ENCODE results near the gene TMEM39B.
A peak's percentile ranks its signal among the peaks of the same experiment; 100 is the strongest.
"Not testable (repeated sequence)": the region's sequence is repeated elsewhere in the genome, so short reads cannot be mapped to it uniquely, and the experiment has no call there.

The TMEM39B gene

DNA sequence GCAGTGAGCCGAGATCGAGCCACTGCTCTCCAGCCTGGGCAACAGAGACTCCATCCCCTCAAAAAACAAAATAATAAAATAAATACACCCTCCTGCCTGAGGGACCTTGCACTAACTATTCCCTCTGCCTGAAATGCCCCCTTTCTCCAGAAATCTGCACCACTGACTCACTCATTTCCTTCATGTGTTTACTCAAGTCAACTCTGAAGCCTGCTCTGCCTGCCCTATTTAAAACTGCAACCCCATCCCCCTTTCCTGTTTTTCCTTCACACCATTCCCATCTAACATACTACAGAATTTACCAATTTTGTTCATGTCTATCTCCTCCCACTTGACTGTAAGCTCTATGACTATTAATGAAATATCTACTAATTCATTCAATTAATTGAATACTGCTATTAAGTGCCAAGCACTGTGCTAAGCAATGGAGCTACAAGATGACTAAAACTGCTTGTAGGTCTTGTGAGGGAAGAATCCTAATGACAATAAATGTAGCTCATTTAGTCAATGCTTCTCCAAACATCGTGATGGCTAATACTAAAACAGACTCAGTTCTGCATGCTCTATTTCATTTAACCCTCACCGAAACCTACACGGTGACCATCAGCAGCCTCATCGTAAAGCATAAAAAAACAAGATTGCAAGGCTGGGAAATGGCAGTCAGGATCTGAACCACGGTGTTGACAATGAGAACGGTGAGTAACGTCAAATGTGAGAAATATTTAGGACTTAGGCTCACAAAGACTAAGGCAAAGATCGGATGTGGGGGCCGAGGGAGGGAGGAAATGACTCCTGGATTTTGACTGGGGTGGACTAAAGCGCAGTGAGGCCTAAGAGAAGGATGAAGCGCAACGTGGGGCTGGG is 749 bp upstream of the TMEM39B start:
- DNase-seq = peak; percentile 61

DNA sequence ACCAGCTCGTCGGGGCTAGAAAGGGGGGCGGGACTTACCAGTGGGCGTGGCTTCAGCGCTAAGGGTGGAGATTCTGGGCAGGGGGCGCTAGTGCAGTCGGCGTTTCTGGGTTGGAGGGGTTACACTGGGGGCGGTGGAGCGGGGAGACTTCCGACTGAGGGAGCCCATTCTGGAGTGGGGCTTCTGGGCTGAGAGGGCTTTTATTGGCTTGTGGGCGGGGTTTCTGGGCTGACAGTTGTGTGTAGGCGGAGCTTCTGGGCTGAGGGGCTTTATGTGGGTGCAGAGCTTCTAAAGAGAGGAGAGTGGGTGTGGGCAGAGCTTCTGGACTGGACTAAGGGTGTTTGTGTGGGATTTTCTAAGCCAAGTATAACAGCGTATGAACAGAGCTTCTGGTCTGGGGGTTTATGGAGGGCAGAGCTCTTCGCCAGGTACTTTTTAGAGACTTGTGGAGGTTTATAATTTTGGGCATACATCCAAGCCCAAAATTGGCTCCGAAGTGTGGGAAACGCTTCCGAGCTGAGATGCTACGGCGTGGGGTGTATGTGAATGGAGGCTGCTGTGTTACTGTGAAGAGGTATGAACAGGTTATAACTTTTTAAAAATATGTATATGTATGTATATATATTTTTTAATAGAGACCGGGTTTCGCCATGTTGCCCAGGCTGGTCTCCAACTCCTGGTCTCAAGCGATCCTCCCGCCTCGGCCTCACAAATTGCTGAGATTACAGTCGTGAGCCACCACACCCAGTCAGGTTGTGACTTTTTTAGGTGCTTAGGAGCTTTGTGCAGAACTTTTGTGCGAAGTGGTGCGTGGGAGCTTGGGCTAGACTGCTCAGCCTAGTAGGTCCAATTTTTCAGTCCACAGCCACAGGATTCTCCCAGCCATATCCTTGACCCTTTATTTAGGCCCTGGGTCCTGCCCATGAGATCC is 825 bp downstream of the TMEM39B start:
- no peak for DNase-seq

DNA sequence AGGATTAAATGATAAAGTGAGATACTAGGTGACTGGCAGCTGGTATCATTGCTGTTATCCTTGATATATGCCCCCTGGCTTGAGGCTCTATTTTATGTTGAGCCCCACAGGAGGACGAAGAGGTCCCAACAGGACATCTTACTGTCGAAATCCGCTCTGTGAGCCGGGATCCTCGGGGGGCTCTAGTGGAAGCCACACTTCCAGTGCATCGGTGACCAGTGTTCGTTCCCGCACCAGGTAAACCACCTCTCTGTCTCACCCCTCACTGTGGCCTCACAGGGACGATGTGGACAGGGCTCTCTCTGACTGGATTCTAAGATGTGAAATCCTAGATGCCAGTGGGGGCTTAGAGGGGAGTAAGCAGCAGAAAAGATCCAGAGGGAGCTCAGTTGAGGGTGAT is 2.1 kb downstream of the TMEM39B start:
- DNase-seq = no peak

DNA sequence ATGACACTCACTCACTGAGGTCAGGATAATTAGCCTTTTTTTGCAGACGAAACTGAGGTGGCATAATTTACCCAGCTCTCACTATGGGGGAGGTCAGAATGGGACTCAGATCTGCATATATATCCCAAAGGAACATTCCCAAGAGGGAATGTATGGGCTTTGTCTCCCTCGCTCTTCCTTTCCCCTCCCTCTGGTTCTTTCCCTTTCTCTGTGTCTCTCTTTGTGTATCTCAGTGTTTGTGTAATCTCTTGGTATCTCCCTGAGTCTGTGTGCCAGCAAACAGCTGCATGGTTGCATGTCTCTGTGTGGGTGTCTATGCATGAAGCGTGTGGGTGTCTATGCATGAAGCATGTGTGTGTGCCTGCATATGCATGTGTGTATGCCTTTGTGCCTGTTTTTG is 4.7 kb downstream of the TMEM39B start:
- no peak for DNase-seq

DNA sequence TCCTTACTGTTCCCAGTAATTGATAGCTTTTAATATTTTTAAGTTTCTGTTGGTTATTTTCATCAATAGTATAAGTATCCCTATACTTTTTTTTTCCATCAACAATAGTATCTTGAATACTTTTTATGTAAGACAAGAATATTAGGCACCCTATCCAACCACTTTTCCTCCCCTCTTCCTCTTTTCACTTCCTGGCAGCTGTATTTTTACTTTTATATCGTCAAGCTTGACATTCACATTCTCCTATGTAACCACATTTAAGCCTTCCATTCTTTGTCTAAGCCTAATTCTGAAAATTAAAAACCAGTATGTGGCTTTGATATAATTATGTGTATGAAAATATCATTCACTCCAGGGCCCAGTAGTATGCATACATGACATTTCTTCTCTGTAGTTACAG is 9.3 kb downstream of the TMEM39B start:
- DNase-seq = no peak

DNA sequence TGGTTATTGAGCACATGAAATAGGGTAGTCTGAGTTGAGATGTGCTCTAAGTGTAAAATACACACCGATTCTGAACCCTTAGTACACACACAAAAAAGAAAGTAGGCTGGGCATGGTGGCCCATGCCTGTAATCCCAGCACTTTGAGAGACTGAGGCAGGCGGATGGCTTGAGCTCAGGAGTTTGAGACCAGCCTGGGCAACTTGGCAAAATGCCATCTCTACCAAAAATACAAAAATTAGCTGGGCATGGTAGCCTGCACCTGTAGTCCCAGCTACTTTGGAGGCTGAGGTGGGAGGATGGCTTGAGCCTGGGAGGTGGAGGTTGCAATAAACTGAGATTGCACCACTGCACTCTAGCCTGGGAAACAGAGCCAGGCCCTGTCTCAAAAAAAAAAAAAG is 13.6 kb downstream of the TMEM39B start:
- not testable (repeated sequence) for DNase-seq

DNA sequence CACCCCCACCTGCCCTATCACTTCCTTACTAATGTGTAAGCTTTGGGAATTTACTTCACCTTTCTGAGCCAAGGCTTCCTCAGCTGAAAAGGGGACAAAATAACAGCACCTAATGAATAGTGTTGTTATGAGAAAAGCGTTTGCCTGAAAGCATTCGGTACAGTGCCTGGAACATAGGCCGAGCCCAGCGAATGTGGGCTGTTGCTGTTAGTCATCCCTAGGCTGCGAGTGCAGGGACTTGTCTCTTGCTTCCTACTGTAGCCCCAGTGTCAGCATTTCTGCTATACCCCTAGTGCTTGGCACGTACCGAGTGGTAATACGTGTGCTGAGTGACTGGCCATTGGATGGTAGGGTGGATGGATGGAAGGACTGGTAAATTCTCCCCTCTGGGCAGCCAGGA is 18.4 kb downstream of the TMEM39B start:
- DNase-seq = no peak

DNA sequence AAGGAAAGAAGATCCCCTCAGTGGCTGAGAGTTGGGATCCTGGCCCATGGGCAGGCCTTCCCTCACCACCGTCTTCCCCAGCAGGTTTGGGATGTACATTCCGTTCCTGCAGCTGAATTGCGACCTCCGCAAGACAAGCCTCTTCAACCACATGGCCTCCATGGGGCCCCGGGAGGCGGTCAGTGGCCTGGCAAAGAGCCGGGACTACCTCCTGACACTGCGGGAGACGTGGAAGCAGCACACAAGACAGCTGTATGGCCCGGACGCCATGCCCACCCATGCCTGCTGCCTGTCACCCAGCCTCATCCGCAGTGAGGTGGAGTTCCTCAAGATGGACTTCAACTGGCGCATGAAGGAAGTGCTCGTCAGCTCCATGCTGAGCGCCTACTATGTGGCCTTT is 18.9 kb downstream of the TMEM39B start:
- no peak for DNase-seq

DNA sequence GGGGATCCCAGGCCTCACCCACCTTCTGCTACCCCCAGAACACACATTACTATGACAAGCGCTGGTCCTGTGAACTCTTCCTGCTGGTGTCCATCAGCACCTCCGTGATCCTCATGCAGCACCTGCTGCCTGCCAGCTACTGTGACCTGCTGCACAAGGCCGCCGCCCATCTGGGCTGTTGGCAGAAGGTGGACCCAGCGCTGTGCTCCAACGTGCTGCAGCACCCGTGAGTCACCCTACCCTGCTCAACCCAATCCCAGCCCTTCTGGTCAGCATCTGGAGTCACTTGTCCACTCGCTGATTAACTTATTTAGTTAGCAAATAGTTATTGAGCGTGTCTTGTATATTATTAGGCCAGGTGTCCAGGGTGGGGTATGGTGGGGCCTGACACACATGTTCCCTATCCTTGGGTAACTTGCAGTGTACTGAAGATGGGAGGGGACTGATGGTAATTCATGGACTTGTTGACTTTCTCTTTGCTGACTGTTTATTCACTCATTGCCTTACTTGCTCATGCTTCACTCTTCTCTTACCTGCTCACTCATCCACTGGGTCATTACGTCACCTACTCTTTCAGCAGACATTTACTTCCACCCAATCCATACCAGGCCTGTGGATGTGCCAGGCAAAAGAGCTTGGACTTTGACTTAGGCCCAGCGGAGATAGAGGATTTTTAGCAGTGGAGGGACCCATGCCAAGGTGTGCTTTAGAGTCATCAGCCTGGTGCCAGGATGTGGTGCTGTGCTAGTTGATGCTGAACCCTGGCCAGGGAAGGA is 22.2 kb downstream of the TMEM39B start:
- no peak for DNase-seq

DNA sequence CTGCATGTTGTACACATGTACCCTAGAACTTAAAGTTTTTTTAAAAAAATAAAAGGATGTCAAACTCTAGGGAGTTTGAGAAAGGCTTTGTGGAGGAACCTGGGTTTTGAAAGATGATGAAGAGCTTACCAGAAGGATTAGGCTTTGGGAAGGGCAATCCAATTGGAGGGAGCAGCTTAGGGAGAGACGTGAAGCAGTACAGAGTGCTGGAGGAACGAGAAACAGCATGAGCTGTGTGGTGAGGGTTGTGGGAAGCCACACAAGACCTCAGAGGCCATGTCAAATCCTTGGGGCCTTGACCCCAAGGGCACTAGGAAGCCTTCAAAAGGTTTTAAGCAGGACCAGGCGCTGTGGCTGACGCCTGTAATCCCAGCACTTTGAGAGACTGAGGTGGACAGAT is 26.7 kb downstream of the TMEM39B start:
- DNase-seq = no peak

DNA sequence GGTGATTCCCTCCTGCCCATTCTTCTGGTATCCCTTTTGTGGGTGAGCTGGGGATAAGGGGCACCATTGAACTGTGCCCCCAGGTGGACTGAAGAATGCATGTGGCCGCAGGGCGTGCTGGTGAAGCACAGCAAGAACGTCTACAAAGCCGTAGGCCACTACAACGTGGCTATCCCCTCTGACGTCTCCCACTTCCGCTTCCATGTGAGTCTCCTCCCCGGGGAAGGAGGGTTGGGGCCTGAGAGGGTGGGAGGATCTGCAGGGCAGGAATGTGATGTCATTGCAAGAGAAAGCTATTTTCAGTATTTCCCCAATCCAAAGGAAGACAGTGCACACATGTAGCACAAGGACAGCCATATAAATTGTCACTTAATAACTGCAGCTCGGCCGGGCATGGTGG is 27.6 kb downstream of the TMEM39B start:
- DNase-seq = no peak

DNA sequence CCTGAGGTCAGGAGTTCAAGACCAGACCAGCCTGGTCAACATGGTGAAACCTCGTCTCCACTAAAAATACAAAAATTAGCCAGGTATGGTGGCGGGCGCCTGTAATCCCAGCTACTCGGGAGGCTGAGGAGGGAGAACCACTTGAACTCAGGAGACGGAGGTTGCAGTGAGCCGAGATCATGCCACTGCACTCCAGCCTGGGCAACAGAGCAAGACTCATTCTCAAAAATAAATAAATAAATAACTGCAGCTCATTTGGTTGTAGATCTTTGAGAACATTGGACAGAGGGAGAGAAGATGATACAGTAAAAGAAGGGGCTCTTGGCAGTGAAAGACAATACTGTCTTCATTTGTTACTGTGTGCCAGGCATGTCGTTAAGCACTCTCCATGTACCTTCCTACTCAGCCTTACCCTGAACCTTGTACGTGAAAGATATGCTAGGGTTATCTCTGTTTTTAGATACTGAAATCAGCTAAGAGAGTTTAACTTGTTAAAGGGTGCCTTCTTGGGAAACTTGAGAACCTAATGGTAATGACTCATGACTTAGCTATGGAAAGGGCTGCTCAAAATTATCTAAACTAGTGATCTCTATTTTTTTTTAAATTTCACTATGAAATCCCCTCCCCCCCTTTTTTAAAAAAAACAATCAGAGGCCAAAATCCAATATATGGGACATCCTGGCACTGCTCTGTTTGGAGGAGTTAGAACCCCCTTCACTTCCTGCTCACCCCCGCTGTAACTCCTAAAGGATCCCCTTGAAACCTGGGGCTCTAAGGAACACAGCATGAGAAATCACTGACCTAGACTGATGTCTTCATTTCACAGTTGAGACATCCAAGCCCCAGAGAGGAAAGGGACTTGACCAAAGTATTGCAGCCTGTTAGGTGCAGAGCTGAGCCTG is 28.3 kb downstream of the TMEM39B start:
- DNase-seq = peak; percentile 82

DNA sequence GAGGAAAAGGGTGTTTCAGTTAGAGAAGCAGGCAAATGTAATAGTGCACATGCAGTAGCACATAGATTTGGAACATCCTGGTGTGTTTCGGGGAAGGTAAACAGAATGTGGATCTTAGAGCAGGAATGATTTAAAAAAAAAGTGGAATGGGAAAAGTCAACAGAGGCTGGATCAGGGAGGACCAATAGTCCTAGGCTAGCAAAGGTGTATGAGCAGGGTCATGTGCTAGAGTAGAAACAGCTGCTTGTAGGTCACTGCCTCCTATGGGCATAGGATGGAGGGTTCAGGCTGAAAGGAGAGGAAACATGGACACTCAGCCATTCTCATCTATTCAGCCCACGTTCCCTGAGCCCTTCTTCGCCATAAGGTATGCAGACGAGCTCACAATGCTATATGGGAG is 31.4 kb downstream of the TMEM39B start:
- no peak for DNase-seq

DNA sequence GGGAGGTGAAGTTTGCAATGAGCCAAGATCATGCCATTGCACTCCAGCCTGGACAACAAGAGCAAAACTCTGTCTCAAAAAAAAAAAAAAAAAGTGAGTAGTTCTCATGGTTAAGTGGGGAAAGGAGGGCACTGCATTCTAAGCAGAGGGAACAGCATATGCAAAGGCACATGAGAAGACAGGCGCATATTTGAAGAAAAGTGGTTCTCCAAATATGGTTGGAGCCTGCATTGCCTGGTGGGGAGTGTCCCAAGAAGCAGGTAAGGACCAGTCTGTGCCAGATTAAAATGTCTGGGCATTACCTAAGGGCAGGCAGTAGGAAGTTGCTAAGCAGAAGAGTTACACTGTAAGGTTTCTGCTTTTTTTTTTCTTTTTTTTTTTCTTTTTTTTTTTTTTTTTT is 32.6 kb downstream of the TMEM39B start:
- no peak for DNase-seq

DNA sequence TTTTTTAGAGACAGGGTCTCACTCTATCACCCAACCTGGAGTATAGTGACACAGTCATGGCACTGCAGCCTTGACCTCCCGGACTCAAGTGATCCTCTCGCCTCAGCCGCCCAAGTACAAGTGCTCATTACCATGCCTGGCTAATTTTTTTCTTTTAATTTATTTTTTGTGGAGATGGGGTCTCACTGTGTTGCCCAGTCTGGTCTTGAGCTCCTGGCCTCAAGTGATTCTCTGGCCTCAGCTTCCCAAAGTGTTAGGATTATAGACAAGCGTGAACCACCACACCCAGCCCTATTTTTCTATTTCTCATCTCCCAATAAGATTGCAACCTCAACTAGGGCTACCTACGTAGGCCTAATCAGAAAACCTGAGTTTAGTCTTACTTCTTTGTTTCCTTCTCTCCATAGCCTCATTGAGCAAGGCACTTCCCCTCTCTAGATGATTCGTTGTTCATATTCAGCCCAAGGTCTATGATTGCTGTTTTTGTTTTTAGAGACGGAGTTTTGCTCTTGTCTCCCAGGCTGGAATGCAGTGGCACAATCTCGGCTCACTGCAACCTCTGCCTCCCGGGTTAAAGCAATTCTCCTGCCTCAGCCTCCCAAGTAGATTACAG is 34.0 kb downstream of the TMEM39B start:
- no peak for DNase-seq

DNA sequence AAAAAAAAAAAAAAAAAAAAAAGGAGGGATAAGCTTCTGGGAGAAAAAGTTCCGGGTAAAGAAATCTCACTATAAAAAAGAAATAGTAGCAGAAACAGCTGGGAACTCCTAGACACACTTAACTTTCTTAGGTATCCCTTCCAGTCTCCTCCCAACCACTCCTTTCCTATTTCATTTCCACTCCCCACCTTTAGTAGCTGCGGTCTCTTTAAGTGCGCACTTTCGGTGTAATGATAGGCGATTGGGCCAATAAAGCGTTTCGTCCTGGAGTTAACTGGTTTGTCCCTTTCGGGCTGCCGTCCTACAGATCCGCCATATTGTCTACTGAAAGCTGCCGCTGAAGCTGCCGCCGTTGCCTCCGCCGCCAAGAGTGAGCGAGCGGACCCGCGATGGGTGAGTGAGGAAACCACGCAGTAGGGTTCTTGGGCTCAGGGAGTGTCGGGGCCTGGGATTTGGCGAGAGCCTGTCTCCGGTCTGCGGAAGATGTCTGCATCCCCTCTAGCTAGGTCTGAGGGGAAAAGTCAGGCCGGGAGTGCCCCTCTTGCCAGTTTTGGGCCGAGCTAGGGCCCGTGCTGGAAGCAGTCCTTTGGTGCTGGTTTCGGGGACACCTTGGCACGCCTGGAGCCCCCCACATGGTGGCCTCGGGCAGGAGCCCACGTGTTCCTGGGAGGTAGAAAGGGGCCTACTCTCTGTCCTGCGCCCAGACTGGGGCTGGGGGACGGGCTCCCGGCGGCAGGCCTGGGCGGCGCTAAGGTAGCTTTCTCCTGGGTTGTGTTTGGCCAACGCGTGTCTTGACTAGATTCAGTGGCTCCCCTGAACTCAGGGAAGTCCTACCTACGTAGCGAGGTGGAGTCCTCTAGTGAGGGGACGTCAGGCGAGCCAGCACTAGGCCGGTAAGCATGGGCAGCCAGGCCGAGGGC is 35.3 kb downstream of the TMEM39B start, which contains the start of gene KPNA6:
Gene KPNA6, plus strand, starts transcription at position 315 of the 920 bp plus-strand sequence. Its CDS starts 75 bp downstream, at position 390.
- peak; percentile 96 for DNase-seq

DNA sequence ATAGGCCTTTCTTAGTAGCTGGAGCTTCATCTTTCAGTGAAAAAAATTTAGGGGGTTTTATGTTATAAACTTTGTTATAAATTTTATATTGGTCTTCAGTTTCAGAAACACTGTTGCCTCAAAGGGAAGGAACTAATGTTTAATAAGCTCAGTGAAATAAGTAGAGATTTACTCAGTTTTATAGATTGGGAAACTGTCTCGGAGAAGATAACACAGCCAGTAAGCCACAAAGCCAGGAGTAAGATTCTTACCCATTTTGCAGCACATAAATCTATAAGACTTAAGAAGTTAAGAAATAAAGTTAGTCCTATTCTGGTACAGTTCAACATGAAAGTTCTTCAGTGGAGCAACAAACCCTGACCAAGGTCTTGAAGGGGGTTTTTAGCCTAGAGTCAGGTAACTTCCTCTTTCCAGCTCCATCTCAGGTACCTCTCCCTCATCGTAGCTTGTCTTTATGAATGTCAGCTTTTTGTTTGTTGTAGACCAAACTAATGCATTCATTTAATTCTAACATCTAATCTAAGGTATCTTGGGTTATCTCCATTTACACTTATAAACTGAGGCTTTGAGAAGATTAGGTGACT is 38.4 kb downstream of the TMEM39B start:
- DNase-seq = no peak

DNA sequence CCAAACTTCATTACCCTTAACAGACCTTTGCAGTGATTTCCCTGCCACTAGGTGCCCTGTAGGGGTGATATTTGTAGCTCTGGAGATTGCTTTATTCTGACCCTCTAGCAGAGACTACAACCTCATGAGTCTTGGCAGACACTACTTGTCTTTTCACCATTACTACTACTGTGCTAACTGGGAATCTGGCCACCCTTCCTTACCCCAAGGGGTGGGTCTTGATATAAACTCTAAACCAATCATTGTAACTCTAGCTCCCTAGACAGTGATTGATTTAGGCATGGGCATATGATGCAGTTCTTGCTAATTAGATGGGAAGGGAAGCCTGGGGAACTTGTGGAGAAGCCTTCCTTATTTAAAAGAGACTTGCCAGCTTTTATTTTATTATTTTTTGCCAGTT is 39.0 kb downstream of the TMEM39B start:
- peak; percentile 4 for DNase-seq

DNA sequence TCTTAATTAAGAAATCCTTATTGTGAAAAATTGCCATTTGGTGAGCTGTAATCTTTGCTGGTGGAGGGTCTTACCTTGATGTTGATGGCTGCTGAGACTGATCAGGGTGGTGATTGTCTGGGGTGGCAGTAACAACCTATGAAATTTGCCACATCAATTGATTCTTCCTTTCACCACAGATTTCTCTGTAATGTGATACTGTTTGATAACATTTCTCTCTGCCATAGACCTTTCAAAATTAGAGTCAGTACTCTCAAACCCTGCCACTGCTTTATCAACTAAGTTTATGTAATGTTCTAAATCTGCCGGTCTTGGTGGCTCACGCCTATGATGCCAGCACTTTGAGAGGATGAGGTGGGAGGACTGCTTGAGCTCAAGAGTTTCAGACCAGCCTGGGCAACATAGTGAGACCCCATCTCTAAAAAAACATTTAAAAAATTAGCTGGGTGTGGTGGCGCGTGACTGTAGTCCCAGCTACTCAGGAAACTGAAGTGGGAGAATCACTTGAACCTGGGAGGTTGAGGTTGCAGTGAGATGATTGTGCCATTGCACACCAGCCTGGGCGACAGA is 40.2 kb downstream of the TMEM39B start:
- no peak for DNase-seq

DNA sequence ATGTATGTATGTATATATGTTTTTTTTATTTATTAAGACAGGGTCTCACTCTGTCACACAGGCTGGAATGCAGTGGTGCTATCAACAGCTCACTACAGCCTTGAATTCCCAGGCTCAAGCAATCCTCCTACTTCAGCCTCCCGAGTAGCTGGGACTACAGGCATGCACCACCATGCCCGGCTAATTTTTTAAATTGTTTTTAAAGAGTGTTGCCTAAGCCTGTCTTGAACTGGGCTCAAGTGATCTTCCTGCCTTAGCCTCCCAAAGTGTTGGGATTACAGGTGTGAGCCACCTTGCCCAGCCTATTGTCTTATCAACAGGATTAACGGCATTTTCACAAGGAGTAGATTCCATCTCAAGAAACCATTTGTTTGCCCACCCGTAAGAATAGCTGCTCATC is 40.7 kb downstream of the TMEM39B start:
- DNase-seq = not testable (repeated sequence)

All from fibroblast of upper back skin (primary cell).